Measurements from ENCODE around the gene BICRA. TPM values are rescaled to one million over a fixed set of nuclear protein-coding genes. Genes with fewer than 3 reads are reported as not detected.

The BICRA gene
- total and polyA plus RNA-seq, 2 of the 8 experiments (the other 6 are each of a cell fraction or from before 2014, with no cell fraction given) = 1.5 to 29.2 TPM

DNA sequence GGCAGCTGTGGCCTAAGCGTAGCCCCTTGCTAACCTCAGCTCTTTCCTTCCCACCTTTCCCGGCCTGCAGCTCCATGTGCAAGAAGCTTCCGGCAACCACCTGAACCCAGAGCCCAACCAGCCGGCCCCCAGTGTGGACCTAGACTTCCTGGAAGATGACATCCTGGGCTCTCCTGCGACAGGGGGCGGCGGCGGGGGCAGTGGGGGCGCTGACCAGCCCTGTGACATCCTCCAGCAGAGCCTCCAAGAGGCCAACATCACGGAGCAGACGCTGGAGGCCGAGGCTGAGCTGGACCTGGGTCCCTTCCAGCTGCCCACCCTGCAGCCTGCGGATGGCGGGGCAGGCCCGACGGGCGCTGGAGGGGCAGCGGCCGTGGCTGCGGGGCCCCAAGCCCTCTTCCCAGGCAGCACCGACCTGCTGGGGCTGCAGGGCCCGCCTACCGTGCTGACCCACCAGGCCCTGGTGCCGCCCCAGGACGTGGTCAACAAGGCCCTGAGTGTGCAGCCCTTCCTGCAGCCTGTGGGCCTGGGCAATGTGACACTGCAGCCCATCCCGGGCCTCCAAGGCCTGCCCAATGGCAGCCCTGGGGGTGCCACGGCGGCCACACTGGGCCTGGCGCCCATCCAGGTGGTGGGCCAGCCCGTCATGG, 70.4 kb downstream of the BICRA start:
- no peak for FAIRE-seq
- 94% methylated on average over 21 of the region's 30 CpGs; no CpG with 5 or more reads in 1 of the 2 experiments for WGBS, 2 experiments (ENCODE audit: extremely low coverage in 1 of 2, insufficient coverage in 1 of 2, insufficient read length in 1 of 2, insufficient replicate concordance in 2 of 2, low coverage in 1 of 2, low lambda C conversion rate in 2 of 2, missing lambda C conversion rate in 1 of 2)
- CTCF ChIA-PET (ENCODE audit: partially characterized antibody) = interaction anchor here (1.4 to 1.9 kb wide), 2 partner anchors 20 to 78 kb away, joined by 3 to 8 read pairs; no protein-coding TSS in a partner anchor
- TF ChIP-seq GTF2F1 (IDR thresholded peaks at IDR 0.05; ENCODE audit: borderline replicate concordance, low read depth, low read length) (no peak), BRCA1 (IDR thresholded peaks at IDR 0.05; ENCODE audit: low read depth, low read length) (no peak), SIN3A (conservative IDR thresholded peaks at IDR 0.05 in 1 of 2, IDR thresholded peaks at IDR 0.05 in 1 of 2; ENCODE audit: low read depth in 1 of 2, low read length in 2 of 2) (no peak), MAFK (IDR thresholded peaks at IDR 0.05; ENCODE audit: low read depth, low read length) (no peak), ZNF274 (IDR thresholded peaks at IDR 0.05; ENCODE audit: borderline replicate concordance, extremely low read depth, low read length) (no peak)
- TF ChIP-seq, protein P1, sequence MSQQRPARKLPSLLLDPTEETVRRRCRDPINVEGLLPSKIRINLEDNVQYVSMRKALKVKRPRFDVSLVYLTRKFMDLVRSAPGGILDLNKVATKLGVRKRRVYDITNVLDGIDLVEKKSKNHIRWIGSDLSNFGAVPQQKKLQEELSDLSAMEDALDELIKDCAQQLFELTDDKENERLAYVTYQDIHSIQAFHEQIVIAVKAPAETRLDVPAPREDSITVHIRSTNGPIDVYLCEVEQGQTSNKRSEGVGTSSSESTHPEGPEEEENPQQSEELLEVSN (IDR thresholded peaks at IDR 0.05) = no peak

More for the DNA sequence above, 70.4 kb downstream of the BICRA start:
- Histone ChIP-seq H3K79me1 (ENCODE audit: low read depth, low read length) (no peaks in the 10 kb centered on the region), H2BK12ac (ENCODE audit: low read depth, low read length) (no peak overlapping the region), H3K56ac (replicated peaks; ENCODE audit: insufficient read length, low read depth, low read length) (no peak overlapping the region), H4K91ac (replicated peaks; ENCODE audit: insufficient read length, low read length) (no peak overlapping the region), H3K4ac (replicated peaks; ENCODE audit: insufficient read length, low read depth, low read length) (no peak overlapping the region), H2BK120ac (replicated peaks; ENCODE audit: low read depth, low read length) (no peak overlapping the region), H3K4me2 (ENCODE audit: insufficient read depth in 1 of 2, low read depth in 2 of 2, low read length in 2 of 2) (no peak overlapping the region), H3K27ac (ENCODE audit: low read depth, low read length) (no peak overlapping the region), H3K18ac (ENCODE audit: extremely low read depth, low read length) (no peak overlapping the region), H2AK5ac (ENCODE audit: low read depth, low read length) (no peak overlapping the region), H3K9me3 (ENCODE audit: insufficient read depth in 2 of 2, low read depth in 1 of 2, low read length in 1 of 2) (no peaks in the 10 kb centered on the region; a peak in 1 of 4 replicates), H3K4me3 (ENCODE audit: extremely low read depth in 1 of 4, insufficient read depth in 2 of 4, low read depth in 3 of 4, low read length in 4 of 4) (no peak overlapping the region), H2BK15ac (ENCODE audit: low read length) (no peak overlapping the region), H3K14ac (ENCODE audit: insufficient read length) (no peak overlapping the region), H2BK5ac (ENCODE audit: low read depth, low read length) (no peak overlapping the region), H2BK20ac (ENCODE audit: low read length) (no peak overlapping the region), H3K23me2 (ENCODE audit: low read depth, low read length) (no peaks in the 10 kb centered on the region), H2AFZ (ENCODE audit: low read length) (no peak overlapping the region), H4K20me1 (replicated peaks in 1 of 2; ENCODE audit: control insufficient read depth in 1 of 2, insufficient read depth in 2 of 2, low read length in 2 of 2) (peaks cover 6 to 7% of the 10 kb centered on the region in 2 experiments), H4K5ac (ENCODE audit: insufficient read length, low read depth, low read length) (no peak overlapping the region), H4K8ac (ENCODE audit: extremely low read depth, insufficient read depth, low read length) (no peak overlapping the region), H3K9ac (replicated peaks in 1 of 4; ENCODE audit: extremely low read depth in 1 of 4, low read depth in 3 of 4, low read length in 3 of 4) (no peak overlapping the region), H3K36me3 (ENCODE audit: control insufficient read depth in 2 of 4, insufficient read depth in 4 of 4, low read length in 3 of 4) (peaks cover 2 to 29% (median 15%) of the 10 kb centered on the region in 4 experiments; a peak in 5 of 8 replicates), H3K79me2 (ENCODE audit: control insufficient read depth in 1 of 2, insufficient read depth in 2 of 2, low read length in 2 of 2) (no peaks in the 10 kb centered on the region), H3K4me1 (replicated peaks in 1 of 4; ENCODE audit: control insufficient read depth in 3 of 4, insufficient read depth in 4 of 4, low read length in 3 of 4) (0 out of 7 replicates have a peak, but pooled peaks cover 0 to 2% (median 0%) of the 10 kb centered on the region in 4 experiments), H3K27me3 (replicated peaks in 1 of 4; ENCODE audit: control insufficient read depth in 3 of 4, extremely low read depth in 1 of 4, insufficient read depth in 3 of 4, low read length in 3 of 4) (no peaks in the 10 kb centered on the region), H3K23ac (ENCODE audit: insufficient read length) (no peak overlapping the region)
- no peak for DNase-seq (ENCODE audit: low read depth in 1 of 2, low spot score in 2 of 2)
- POLR2A ChIA-PET (ENCODE audit: partially characterized antibody) = interaction anchor here (1.7 kb wide), 1 partner anchor 12 kb away, joined by 4 read pairs; no protein-coding TSS in a partner anchor

Data from H1 (cell line).